Neural progenitor cell (in vitro differentiated cells): ENCODE data around the gene YOD1.

ENCODE experiments used
- CTCF ChIP-seq: fragments of 200-600 bp; sonication (generic); IDR thresholded peaks from 2 replicates; pipeline ENCODE4 v1.5.1; 2017; ENCODE audit warnings: antibody characterized with exemption, mild to moderate bottlenecking
- EZH2 ChIP-seq: fragments of 200-600 bp; sonication (generic); IDR thresholded peaks from 2 replicates; pipeline ENCODE4 v1.6.1; 2017; ENCODE audit warnings: antibody characterized with exemption, mild to moderate bottlenecking, moderate library complexity

- TF ChIP-seq EZH2 = peak; percentile 49
- peak; percentile 6 for TF ChIP-seq CTCF
Observed at GRCh38 chr1:207052911-207053769, 2.1 kb upstream of the YOD1 start, which contains the start of gene PFKFB2.
